Stimulated activated CD8-positive, alpha-beta memory T cell treated with anti-CD3 and anti-CD28 coated beads, Interleukin-7, amount 100 ng/mL, for 48 hours (primary cell): Measurements from ENCODE around the gene SSR1.

Experiments used
- DNase-seq, 2 donors: peaks; one replicate each; pipeline ENCODE4 v3.0.0-alpha.2; 2020; ENCODE audit warnings: low read depth in 1 of 2; ENCODE audit errors: extremely low read depth in 1 of 2

The SSR1 gene

GRCh38 chr6:7260291-7261031 lies 52.5 kb downstream of the SSR1 start:
- DNase-seq: no peak

DNA sequence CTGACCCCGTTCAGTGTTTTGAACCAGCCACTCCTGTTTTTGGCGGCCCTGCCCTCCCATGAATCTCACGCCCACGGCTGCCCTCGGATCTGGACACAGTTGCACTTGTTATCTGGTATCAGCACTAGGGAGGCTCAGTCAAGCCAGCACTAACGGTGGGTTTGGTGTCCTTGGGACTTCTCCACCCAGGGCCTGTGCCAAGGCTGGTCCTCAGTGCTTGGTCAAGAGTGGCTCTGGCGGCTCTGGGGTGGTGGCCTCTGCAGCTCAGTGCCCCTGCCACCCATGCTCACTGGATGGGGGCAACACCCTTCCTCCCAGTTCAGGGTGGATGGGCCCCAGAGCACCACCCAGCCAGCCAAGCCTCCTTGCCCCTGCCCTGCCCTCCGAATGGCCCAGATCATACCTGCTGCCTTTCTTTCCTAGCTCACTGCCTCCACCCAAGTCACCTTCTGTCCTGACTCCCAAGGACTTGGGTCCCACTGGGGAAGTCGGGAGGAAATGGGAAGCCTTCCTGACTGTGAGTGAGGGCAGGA lies 54.7 kb downstream of the SSR1 start:
- no peak for DNase-seq

GRCh38 chr6:7257521-7258230 lies 55.3 kb downstream of the SSR1 start:
- no peak for DNase-seq

- DNase-seq: no peak
These were observed 56.2 kb downstream of the SSR1 start for GRCh38 chr6:7256785-7257184.

- no peak for DNase-seq
These were observed 57.1 kb downstream of the SSR1 start for GRCh38 chr6:7255918-7256317.

GRCh38 chr6:7254980-7255835 lies 57.8 kb downstream of the SSR1 start:
- no peak for DNase-seq

- DNase-seq: no peak
These were observed 60.6 kb downstream of the SSR1 start for GRCh38 chr6:7252390-7252789.

GRCh38 chr6:7251646-7252260 lies 61.2 kb downstream of the SSR1 start:
- DNase-seq: no peak

DNA sequence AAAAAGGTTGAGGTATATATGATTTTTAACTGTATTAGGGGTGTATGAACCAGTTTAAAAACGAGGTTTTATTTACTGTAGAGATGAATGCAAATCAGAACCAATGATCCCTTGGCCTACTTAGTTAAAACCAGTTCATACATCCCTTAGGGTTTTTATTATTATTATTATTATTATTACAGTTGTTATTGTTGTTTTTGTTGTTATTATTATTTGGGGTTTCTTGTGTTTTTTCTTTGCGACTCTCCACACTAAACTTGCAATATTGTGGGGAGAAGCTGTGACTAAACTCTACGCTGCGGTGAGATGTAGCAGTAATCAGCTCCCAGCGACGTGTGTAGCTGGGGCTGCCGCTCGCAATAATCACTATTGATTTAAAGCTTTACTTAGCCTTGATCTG lies 62.2 kb downstream of the SSR1 start:
- DNase-seq: no peak

- no peak for DNase-seq
These were observed 62.9 kb downstream of the SSR1 start for GRCh38 chr6:7249946-7250643.

DNA sequence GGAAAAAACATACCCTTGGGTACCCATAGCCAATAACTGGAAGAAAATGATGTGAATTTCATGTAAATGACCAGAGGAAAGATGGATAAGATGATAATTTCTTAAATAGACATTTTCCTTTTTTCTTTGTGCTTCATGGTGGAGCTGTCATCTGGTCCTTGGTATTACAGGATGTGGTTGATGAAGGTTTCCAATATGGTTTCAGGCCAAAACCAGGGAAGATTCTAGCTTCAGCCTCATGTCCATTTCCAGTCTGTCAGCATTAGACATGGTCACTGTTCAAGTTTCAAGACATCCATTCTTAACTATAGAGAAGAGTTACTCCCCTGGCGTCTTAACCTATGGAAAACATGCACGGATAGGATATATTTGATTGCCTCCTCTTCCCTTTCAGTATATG lies 63.6 kb downstream of the SSR1 start:
- no peak for DNase-seq

- no peak for DNase-seq
These were observed 65.2 kb downstream of the SSR1 start for GRCh38 chr6:7247828-7248227.

DNA sequence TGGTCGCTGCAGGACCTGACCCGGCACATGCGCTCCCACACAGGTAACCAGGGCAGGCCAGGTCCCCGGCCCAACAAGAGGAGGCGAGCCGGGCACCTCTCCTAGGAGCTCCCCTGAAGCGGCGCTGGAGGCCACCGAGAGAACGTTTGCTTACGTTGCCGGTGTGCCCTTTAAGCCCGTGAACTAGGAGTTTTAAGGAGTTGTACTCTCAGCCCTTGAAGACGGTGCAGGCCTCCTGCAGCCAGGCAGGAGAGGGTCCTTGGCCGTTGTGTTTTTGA lies 65.9 kb downstream of the SSR1 start:
- no peak for DNase-seq

- DNase-seq: no peak
These were observed 66.4 kb downstream of the SSR1 start for GRCh38 chr6:7246401-7247178.

DNA sequence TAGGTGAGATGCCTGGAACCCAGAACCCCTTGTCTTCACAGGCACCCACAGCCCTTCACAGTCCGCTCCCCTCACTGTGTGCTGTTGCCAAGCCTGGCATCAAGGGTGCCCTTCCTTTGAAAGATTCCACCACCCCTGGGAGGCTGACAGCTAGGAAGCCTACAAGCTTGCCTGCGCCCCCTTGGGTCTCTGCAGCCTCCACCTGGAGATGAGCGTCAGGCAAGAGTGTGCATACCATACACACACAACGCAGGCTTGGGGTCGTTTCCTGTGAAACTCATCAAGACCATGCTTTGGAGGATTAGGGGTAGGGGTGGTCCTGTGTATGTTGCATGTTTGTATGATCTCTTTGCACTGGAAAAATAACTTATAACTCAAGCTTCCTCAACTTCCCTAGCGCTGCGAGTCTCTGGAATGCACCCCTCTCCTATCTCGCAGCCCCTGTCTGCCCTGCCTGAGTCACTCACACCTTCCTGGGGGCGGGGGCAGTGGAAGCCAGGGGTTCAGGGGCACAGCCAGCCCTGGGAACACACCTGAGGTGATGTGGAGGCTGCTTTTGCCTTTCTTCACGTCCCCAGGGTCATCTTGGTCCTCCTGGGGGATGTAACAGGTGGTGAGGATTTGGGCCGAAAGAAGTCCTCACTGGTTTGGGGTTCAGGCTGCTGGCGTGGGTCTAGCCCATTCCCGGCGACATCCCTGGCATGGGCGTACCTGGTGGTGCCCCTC lies 67.2 kb downstream of the SSR1 start:
- no peak for DNase-seq

DNA sequence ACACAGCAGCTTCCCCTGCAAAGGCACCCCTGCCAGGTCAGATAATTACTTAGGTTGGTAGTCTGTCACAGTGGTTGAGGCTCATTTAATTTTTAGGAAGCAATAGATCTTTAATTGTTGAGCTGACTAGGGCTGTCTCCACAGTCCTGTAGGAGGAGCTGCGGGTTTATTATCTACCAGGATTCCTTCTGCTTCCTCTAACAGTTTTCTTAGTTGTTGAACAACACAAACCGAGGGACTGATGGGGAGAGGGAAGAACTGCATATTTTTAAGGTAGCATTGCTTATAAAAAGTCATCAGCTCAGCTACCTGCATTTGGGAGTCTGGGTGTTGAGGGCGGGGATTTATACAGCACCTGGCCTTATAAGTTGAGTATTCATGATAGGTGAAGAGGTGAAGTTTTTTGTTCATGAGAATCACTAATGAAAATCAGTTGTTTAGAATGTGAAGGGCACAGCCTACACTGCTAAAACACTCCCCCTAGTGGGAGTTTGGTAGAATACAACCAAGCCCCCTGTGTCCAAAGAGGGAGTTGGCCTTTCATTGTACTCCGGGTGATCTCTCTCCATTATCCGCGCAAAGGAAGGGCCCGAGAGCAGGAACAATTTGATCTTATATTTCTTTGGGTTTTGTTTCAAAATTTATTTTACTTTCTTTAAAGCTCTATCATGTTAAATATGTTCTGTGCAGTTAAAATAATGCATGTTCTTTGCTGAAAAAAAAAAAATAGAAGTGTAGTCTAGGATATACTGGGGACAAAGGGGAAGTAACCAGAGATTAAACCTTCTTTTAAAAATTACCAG lies 69.6 kb downstream of the SSR1 start:
- DNase-seq: no peak

- DNase-seq: no peak
These were observed 70.2 kb downstream of the SSR1 start for GRCh38 chr6:7242835-7243178.
